ENCODE measurements around the gene DUSP5. TPM values are rescaled to one million over a fixed set of nuclear protein-coding genes. Genes with fewer than 3 reads are reported as not detected.
A peak's percentile ranks its signal among the peaks of the same experiment; 100 is the strongest.
"Not testable (repeated sequence)": the region's sequence is repeated elsewhere in the genome, so short reads cannot be mapped to it uniquely, and the experiment has no call there.

Gene DUSP5
- total RNA-seq, 1 donor, result 10.1 TPM

- Histone ChIP-seq H3K4me3 (ENCODE audit: insufficient read depth, low read length) (peak overlapping the region; percentile 6), H3K9me3 (ENCODE audit: low read depth, low read length) (no peaks in the 10 kb centered on the region), H3K79me2 (ENCODE audit: insufficient read depth, low read length) (no peaks in the 10 kb centered on the region), H3K36me3 (ENCODE audit: insufficient read depth, low read length) (no peaks in the 10 kb centered on the region), H2AFZ (ENCODE audit: low read length) (peak overlapping the region; percentile 66), H3K27ac (ENCODE audit: low read depth, low read length) (peak overlapping the region; percentile 80), H3K27me3 (ENCODE audit: insufficient read depth, low read length) (no peaks in the 10 kb centered on the region), H3K4me1 (ENCODE audit: insufficient read depth, low read length) (peaks cover 53% of the 10 kb centered on the region), H3K4me2 (ENCODE audit: insufficient read depth, low read length) (peak overlapping the region; percentile 61), H4K20me1 (ENCODE audit: insufficient read depth, low read length) (no peaks in the 10 kb centered on the region)
- TF ChIP-seq CTCF (IDR thresholded peaks at IDR 0.05; ENCODE audit: extremely low read depth, low read depth, low read length), result no peak
- peak; percentile 81 for DNase-seq (ENCODE audit: insufficient read length, low spot score, missing footprints)
Measured at GRCh38 chr10:110527731-110528171, 30.0 kb downstream of the DUSP5 start.

GRCh38 chr10:110528224-110528996 is 30.7 kb downstream of the DUSP5 start:
- DNase-seq (ENCODE audit: insufficient read length, low spot score, missing footprints), result no peak
- H3K27ac ChIP-seq (ENCODE audit: low read depth, low read length), result peak overlapping the region; percentile 80
- H3K4me2 ChIP-seq (ENCODE audit: insufficient read depth, low read length), result peak overlapping the region; percentile 61
- H3K4me1 ChIP-seq (ENCODE audit: insufficient read depth, low read length), result peaks cover 55% of the 10 kb centered on the region
- H2AFZ ChIP-seq (ENCODE audit: low read length), result peak overlapping the region; percentile 66
- no peaks in the 10 kb centered on the region for H4K20me1 ChIP-seq (ENCODE audit: insufficient read depth, low read length)
- no peak for TF ChIP-seq CTCF (IDR thresholded peaks at IDR 0.05; ENCODE audit: extremely low read depth, low read depth, low read length)
- H3K4me3 ChIP-seq (ENCODE audit: insufficient read depth, low read length), result peak overlapping the region; percentile 6
- H3K36me3 ChIP-seq (ENCODE audit: insufficient read depth, low read length), result no peaks in the 10 kb centered on the region
- no peaks in the 10 kb centered on the region for H3K27me3 ChIP-seq (ENCODE audit: insufficient read depth, low read length)
- no peaks in the 10 kb centered on the region for H3K9me3 ChIP-seq (ENCODE audit: low read depth, low read length)
- no peaks in the 10 kb centered on the region for H3K79me2 ChIP-seq (ENCODE audit: insufficient read depth, low read length)

- H2AFZ ChIP-seq (ENCODE audit: low read length); H3K79me2 ChIP-seq (ENCODE audit: insufficient read depth, low read length); H3K27me3 ChIP-seq (ENCODE audit: insufficient read depth, low read length); H3K4me2 ChIP-seq (ENCODE audit: insufficient read depth, low read length); H3K9me3 ChIP-seq (ENCODE audit: low read depth, low read length); H4K20me1 ChIP-seq (ENCODE audit: insufficient read depth, low read length); H3K4me3 ChIP-seq (ENCODE audit: insufficient read depth, low read length); H3K36me3 ChIP-seq (ENCODE audit: insufficient read depth, low read length): not testable (repeated sequence)
- DNase-seq (ENCODE audit: insufficient read length, low spot score, missing footprints), result peak; percentile 61
- Histone ChIP-seq H3K27ac (ENCODE audit: low read depth, low read length) (peak overlapping the region; percentile 80), H3K4me1 (ENCODE audit: insufficient read depth, low read length) (peaks cover 55% of the 10 kb centered on the region)
Measured at GRCh38 chr10:110528997-110529524, 31.4 kb downstream of the DUSP5 start.

- TF ChIP-seq CTCF (IDR thresholded peaks at IDR 0.05; ENCODE audit: extremely low read depth, low read depth, low read length), result no peak
- peak overlapping the region; percentile 80 for H3K27ac ChIP-seq (ENCODE audit: low read depth, low read length)
- H3K36me3 ChIP-seq (ENCODE audit: insufficient read depth, low read length), result no peaks in the 10 kb centered on the region
- H3K27me3 ChIP-seq (ENCODE audit: insufficient read depth, low read length), result no peaks in the 10 kb centered on the region
- no peaks in the 10 kb centered on the region for H4K20me1 ChIP-seq (ENCODE audit: insufficient read depth, low read length)
- no peaks in the 10 kb centered on the region for H3K9me3 ChIP-seq (ENCODE audit: low read depth, low read length)
- H3K79me2 ChIP-seq (ENCODE audit: insufficient read depth, low read length), result no peaks in the 10 kb centered on the region
- no peak for DNase-seq (ENCODE audit: insufficient read length, low spot score, missing footprints)
- peak overlapping the region; percentile 64 for H3K4me2 ChIP-seq (ENCODE audit: insufficient read depth, low read length)
- H2AFZ ChIP-seq (ENCODE audit: low read length), result no peak overlapping the region
- H3K4me1 ChIP-seq (ENCODE audit: insufficient read depth, low read length), result peaks cover 51% of the 10 kb centered on the region
- no peak overlapping the region for H3K4me3 ChIP-seq (ENCODE audit: insufficient read depth, low read length)
Measured at GRCh38 chr10:110529596-110530011, 31.9 kb downstream of the DUSP5 start.

Data from osteoblast (primary cell).